ENCODE measurements around the gene RAB11FIP3. TPM values are rescaled to one million over a fixed set of nuclear protein-coding genes. Genes with fewer than 3 reads are reported as not detected.

Gene RAB11FIP3
- total and polyA plus RNA-seq, 9 of the 15 experiments (the other 6 are each of a cell fraction or from before 2014, with no cell fraction given) = 0.46 to 13.1 (median 4.3) TPM

DNA sequence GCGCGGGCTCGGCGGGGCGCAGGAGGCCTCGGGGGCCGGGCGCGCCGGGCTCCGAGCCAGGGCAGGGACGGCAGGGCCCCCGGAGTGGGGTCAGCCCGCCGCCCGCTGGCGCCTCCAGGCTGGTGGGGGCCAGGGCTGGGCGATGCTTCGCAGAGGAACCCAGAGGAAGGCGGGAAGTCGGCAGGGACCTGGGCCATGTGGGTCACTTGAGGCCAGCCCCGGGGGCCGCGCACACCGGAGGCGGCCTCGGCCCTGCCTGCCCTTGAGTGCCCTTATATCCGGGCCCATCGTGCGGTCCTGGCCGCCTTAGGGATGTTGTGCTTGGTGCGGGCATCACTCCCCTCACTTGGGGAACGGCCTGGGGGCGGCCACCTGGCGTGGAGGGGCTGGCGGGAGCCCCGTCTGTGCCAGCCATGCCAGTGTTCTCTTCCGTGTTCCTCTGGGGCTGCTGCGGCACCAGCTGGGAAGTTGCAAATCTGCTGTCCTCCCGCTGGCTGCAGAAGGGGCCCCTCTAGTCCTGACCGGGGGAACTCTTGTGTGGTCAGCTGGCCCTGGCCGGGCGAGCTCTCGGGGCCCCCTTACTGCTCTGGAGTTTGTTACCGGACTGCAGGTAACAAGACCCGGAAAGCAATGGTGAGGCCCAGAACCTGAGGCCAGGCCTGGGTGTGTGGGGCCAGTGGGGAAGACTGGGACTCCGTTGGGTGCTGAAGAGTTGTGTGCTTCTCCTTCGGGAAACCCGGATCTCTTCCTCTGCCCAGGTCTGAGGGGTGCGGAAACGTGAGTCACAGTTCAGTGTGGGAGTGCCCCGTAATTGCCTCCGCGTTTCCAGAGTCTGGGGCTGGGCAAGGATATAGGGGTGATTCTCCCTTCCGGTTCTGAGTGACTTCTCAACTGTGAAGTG is 102.9 kb downstream of the RAB11FIP3 start (continued):
- TF ChIP-seq SAP30 (IDR thresholded peaks at IDR 0.05; ENCODE audit: borderline replicate concordance, insufficient read depth, low read depth, low read length, poor library complexity, severe bottlenecking) (peak; percentile 23), CREB1 (IDR thresholded peaks at IDR 0.05) (no peak), CREB1 (CRISPR knock-in tag; IDR thresholded peaks at IDR 0.05) (0 out of 2 replicates have a peak, but pooled peaks have one; percentile 30), ZNF282 (CRISPR knock-in tag; IDR thresholded peaks at IDR 0.05) (0 out of 2 replicates have a peak, but pooled peaks have one; percentile 81), ZNF431 (CRISPR knock-in tag; IDR thresholded peaks at IDR 0.05) (peak; percentile 32; the same call in 1 of the 2 replicates), TFAP4 (CRISPR knock-in tag; IDR thresholded peaks at IDR 0.05; ENCODE audit: borderline replicate concordance) (peak; percentile 83), ZNF764 (CRISPR knock-in tag; IDR thresholded peaks at IDR 0.05; ENCODE audit: low read depth) (no peak), EP400 (IDR thresholded peaks at IDR 0.05) (peak; percentile 60), MYBL2 (IDR thresholded peaks at IDR 0.05; ENCODE audit: low read depth) (no peak), MYBL2 (CRISPR knock-in tag; IDR thresholded peaks at IDR 0.05; ENCODE audit: borderline replicate concordance) (0 out of 2 replicates have a peak, but pooled peaks have one; percentile 39), COPS2 (conservative IDR thresholded peaks at IDR 0.05) (no peak), ATF1 (CRISPR knock-in tag; IDR thresholded peaks at IDR 0.05) (no peak), ATF1 (tag; IDR thresholded peaks at IDR 0.05) (no peak), CBX8 (IDR thresholded peaks at IDR 0.05; ENCODE audit: borderline replicate concordance, extremely low read depth, low read depth, low read length, poor library complexity, severe bottlenecking) (no peak), SIN3A (IDR thresholded peaks at IDR 0.05; ENCODE audit: borderline replicate concordance in 2 of 2, control insufficient read depth in 1 of 2, low read depth in 2 of 2, low read length in 2 of 2) (peak; percentile 33 to 53; a peak in 1 of 4 replicates), BMI1 (IDR thresholded peaks at IDR 0.05; ENCODE audit: low read length) (no peak), DPF2 (IDR thresholded peaks at IDR 0.05) (peak; percentile 65), KDM2B (CRISPR knock-in tag; IDR thresholded peaks at IDR 0.05) (0 out of 2 replicates have a peak, but pooled peaks have one; percentile 6), BHLHE40 (IDR thresholded peaks at IDR 0.05; ENCODE audit: low read length) (peak; percentile 79), ZNF766 (CRISPR knock-in tag; conservative IDR thresholded peaks at IDR 0.05) (0 out of 2 replicates have a peak, but pooled peaks have one; percentile 44), E2F3 (CRISPR knock-in tag; IDR thresholded peaks at IDR 0.05) (peak; percentile 39; the same call in 1 of the 2 replicates), HDAC8 (tag; IDR thresholded peaks at IDR 0.05) (peak; percentile 70; the same call in 1 of the 2 replicates), POLR2AphosphoS5 (IDR thresholded peaks at IDR 0.05; ENCODE audit: control insufficient read depth, insufficient read depth, low read depth, low read length) (peak; percentile 61; the same call in 1 of the 2 replicates), ZFX (CRISPR knock-in tag; IDR thresholded peaks at IDR 0.05) (peak; percentile 13; the same call in 1 of the 2 replicates), NR3C1 (CRISPR knock-in tag; IDR thresholded peaks at IDR 0.05) (peak; percentile 85), NR1H2 (CRISPR knock-in tag; IDR thresholded peaks at IDR 0.05) (no peak), CXXC5 (CRISPR knock-in tag; IDR thresholded peaks at IDR 0.05) (peak; percentile 19; the same call in 1 of the 2 replicates), FOXP1 (CRISPR knock-in tag; IDR thresholded peaks at IDR 0.05) (0 out of 2 replicates have a peak, but pooled peaks have one; percentile 40), NUFIP1 (IDR thresholded peaks at IDR 0.05; ENCODE audit: partially characterized antibody) (no peak), RUNX1 (IDR thresholded peaks at IDR 0.05; ENCODE audit: low read depth) (no peak)

Data from K562 (cell line).